Mesenchymal stem cell (in vitro differentiated cells and primary cell): Measurements from ENCODE around the gene JMJD8.

ENCODE experiments used
- DNase-seq: peaks from one replicate; pipeline ENCODE4 v3.0.0-alpha.2; 2013
- H2AFZ ChIP-seq: one replicate; pipeline ENCODE4 v1.6.1; 2013; ENCODE audit warnings: low read depth, mild to moderate bottlenecking, control low read depth, inconsistent platforms, low read length, moderate library complexity
- H2AK5ac ChIP-seq: 2 replicates; pipeline ENCODE4 v1.6.1; 2013; ENCODE audit warnings: low read length, moderate library complexity, mild to moderate bottlenecking, inconsistent platforms; ENCODE audit not compliant: severe bottlenecking
- H2BK120ac ChIP-seq: one replicate; pipeline ENCODE4 v1.6.1; 2013; ENCODE audit warnings: low read depth, mild to moderate bottlenecking, inconsistent platforms, low read length, moderate library complexity
- H2BK12ac ChIP-seq, 2 experiments: one replicate each; pipeline ENCODE4 v1.6.1; 2013; ENCODE audit warnings: inconsistent platforms in 2 of 2, low read length in 2 of 2, mild to moderate bottlenecking in 2 of 2, moderate library complexity in 2 of 2, control low read depth in 1 of 2
- H2BK15ac ChIP-seq: one replicate; pipeline ENCODE4 v1.6.1; 2013; ENCODE audit warnings: mild to moderate bottlenecking, low read depth, inconsistent platforms; ENCODE audit not compliant: poor library complexity, severe bottlenecking
- H2BK5ac ChIP-seq: 2 replicates; pipeline ENCODE4 v1.6.1; 2013; ENCODE audit warnings: low read depth, mild to moderate bottlenecking, low read length, control low read depth, inconsistent platforms; ENCODE audit not compliant: poor library complexity, severe bottlenecking
- H3K14ac ChIP-seq, 2 experiments: one replicate each; pipeline ENCODE4 v1.6.1; 2013; ENCODE audit warnings: inconsistent platforms in 2 of 2, low read length in 2 of 2, control low read depth in 1 of 2, mild to moderate bottlenecking in 1 of 2, moderate library complexity in 1 of 2
- H3K18ac ChIP-seq, 2 experiments: one replicate each; pipeline ENCODE4 v1.6.1; 2013; ENCODE audit warnings: inconsistent platforms in 2 of 2, low read length in 2 of 2, control low read depth in 1 of 2, low read depth in 1 of 2, mild to moderate bottlenecking in 1 of 2
- H3K23ac ChIP-seq, 2 experiments: one replicate each; pipeline ENCODE4 v1.6.1; 2013; ENCODE audit warnings: inconsistent platforms in 2 of 2, low read length in 2 of 2, mild to moderate bottlenecking in 2 of 2, moderate library complexity in 2 of 2, control low read depth in 1 of 2
- H3K27ac ChIP-seq: 2 replicates; pipeline ENCODE4 v1.5.1; 2013; ENCODE audit warnings: mild to moderate bottlenecking, moderate library complexity, low read length, control low read depth, inconsistent platforms; ENCODE audit not compliant: poor library complexity, severe bottlenecking
- H3K27me3 ChIP-seq, 2 experiments: 2 replicates each; pipeline versions ENCODE4 v1.6.1 to v1.7.0; 2013; ENCODE audit warnings: low read length in 2 of 2, mild to moderate bottlenecking in 2 of 2, moderate library complexity in 2 of 2, control low read depth in 1 of 2, inconsistent platforms in 1 of 2; ENCODE audit not compliant: control insufficient read depth in 1 of 2, insufficient read depth in 1 of 2
- H3K36me3 ChIP-seq, 2 experiments: 2 replicates each; pipeline versions ENCODE4 v1.6.1 to v1.7.0; 2013; ENCODE audit warnings: low read length in 2 of 2, control low read depth in 1 of 2, inconsistent platforms in 1 of 2, low read depth in 1 of 2, mild to moderate bottlenecking in 1 of 2; ENCODE audit not compliant: insufficient read depth in 2 of 2, control insufficient read depth in 1 of 2
- H3K4ac ChIP-seq, 2 experiments: one replicate each; pipeline ENCODE4 v1.6.1; 2013; ENCODE audit warnings: inconsistent platforms in 2 of 2, low read length in 2 of 2, mild to moderate bottlenecking in 2 of 2, moderate library complexity in 2 of 2, control low read depth in 1 of 2, low read depth in 1 of 2
- H3K4me1 ChIP-seq: 2 replicates; pipeline ENCODE4 v1.6.1; 2013; ENCODE audit warnings: low read depth, low read length, control low read depth; ENCODE audit not compliant: control insufficient read depth, insufficient read depth
- H3K4me2 ChIP-seq: 2 replicates; pipeline ENCODE4 v1.6.1; 2013; ENCODE audit warnings: low read length, mild to moderate bottlenecking, inconsistent platforms; ENCODE audit not compliant: poor library complexity, severe bottlenecking
- H3K4me3 ChIP-seq, 2 experiments: 2 replicates each; pipeline versions ENCODE4 v1.5.1 to v1.7.0; 2013; ENCODE audit warnings: low read length in 2 of 2, mild to moderate bottlenecking in 2 of 2, control low read depth in 1 of 2, low read depth in 1 of 2; ENCODE audit not compliant: insufficient read depth in 1 of 2
- H3K79me1 ChIP-seq: replicated peaks from 2 replicates; pipeline ENCODE4 v1.6.1; 2013; ENCODE audit warnings: mild to moderate bottlenecking, control low read depth, low read length, inconsistent platforms; ENCODE audit not compliant: poor library complexity, severe bottlenecking
- H3K9ac ChIP-seq: 2 replicates; pipeline ENCODE4 v1.7.0; 2013; ENCODE audit warnings: mild to moderate bottlenecking, low read length, moderate library complexity
- H3K9me3 ChIP-seq: 2 replicates; pipeline ENCODE4 v1.7.0; 2013; ENCODE audit warnings: mild to moderate bottlenecking, low read length; ENCODE audit not compliant: control insufficient read depth
- H4K8ac ChIP-seq: one replicate; pipeline ENCODE4 v1.6.1; 2013; ENCODE audit warnings: inconsistent platforms, mild to moderate bottlenecking, low read length, moderate library complexity
- H4K91ac ChIP-seq: one replicate; pipeline ENCODE4 v1.6.1; 2013; ENCODE audit warnings: mild to moderate bottlenecking, low read length, inconsistent platforms
- WGBS: methylation state at CpG from one replicate; pipeline ENCODE4 v1.1.7; 2013; ENCODE audit warnings: mixed read lengths; 5-methylcytosine and 5-hydroxymethylcytosine counted together

Gene JMJD8

GRCh38 chr16:726188-726437, 42.0 kb upstream of the JMJD8 start:
- Histone ChIP-seq H3K9ac (no peak overlapping the region), H4K8ac (peak overlapping the region; percentile 45), H3K4ac (peak overlapping the region in 1 of 2 experiments; percentile 70), H2AK5ac (no peak overlapping the region), H2AFZ (no peak overlapping the region), H3K27me3 (peaks cover 0 to 19% of the 10 kb centered on the region in 2 experiments), H3K36me3 (peaks cover 0 to 46% of the 10 kb centered on the region in 2 experiments), H3K4me3 (no peak overlapping the region), H3K27ac (no peak overlapping the region), H3K79me1 (peaks cover 5% of the 10 kb centered on the region), H3K23ac (no peak overlapping the region), H2BK12ac (peak overlapping the region in 1 of 2 experiments; percentile 90), H3K9me3 (no peaks in the 10 kb centered on the region), H3K4me2 (no peak overlapping the region), H2BK5ac (no peak overlapping the region), H2BK15ac (peak overlapping the region; percentile 57), H3K4me1 (peaks cover 49% of the 10 kb centered on the region), H4K91ac (peak overlapping the region; percentile 64), H3K18ac (peak overlapping the region; percentile 61 to 81), H2BK120ac (no peak overlapping the region), H3K14ac (no peak overlapping the region)
- 38% methylated on average over 9 of the region's 9 CpGs for WGBS
- peak; percentile 36 for DNase-seq

GRCh38 chr16:725463-726187, 41.5 kb upstream of the JMJD8 start:
- Histone ChIP-seq H3K79me1 (peaks cover 6% of the 10 kb centered on the region), H4K8ac (no peak overlapping the region), H2AFZ (peak overlapping the region; percentile 31), H3K14ac (no peak overlapping the region), H2BK5ac (no peak overlapping the region), H2BK120ac (no peak overlapping the region), H2AK5ac (no peak overlapping the region), H3K18ac (no peak overlapping the region), H2BK15ac (no peak overlapping the region), H3K36me3 (peaks cover 0 to 41% of the 10 kb centered on the region in 2 experiments), H3K23ac (no peak overlapping the region), H3K4me1 (peaks cover 48% of the 10 kb centered on the region), H3K27ac (no peak overlapping the region), H4K91ac (no peak overlapping the region), H2BK12ac (no peak overlapping the region), H3K9ac (no peak overlapping the region), H3K4ac (no peak overlapping the region), H3K9me3 (no peaks in the 10 kb centered on the region), H3K4me3 (no peak overlapping the region), H3K27me3 (peaks cover 0 to 19% of the 10 kb centered on the region in 2 experiments), H3K4me2 (no peak overlapping the region)
- WGBS = 88% methylated on average over 23 of the region's 23 CpGs
- DNase-seq = no peak

- Histone ChIP-seq H2AK5ac (no peak overlapping the region), H3K9me3 (no peaks in the 10 kb centered on the region), H3K4me1 (peaks cover 53% of the 10 kb centered on the region), H3K79me1 (peaks cover 9% of the 10 kb centered on the region), H3K27me3 (peaks cover 0 to 19% of the 10 kb centered on the region in 2 experiments), H3K9ac (no peak overlapping the region), H3K23ac (no peak overlapping the region), H4K91ac (no peak overlapping the region), H3K4me2 (no peak overlapping the region), H2AFZ (no peak overlapping the region), H3K14ac (no peak overlapping the region), H2BK5ac (no peak overlapping the region), H2BK15ac (no peak overlapping the region), H3K4ac (no peak overlapping the region), H4K8ac (no peak overlapping the region), H3K18ac (no peak overlapping the region), H2BK12ac (no peak overlapping the region), H3K36me3 (peaks cover 0 to 35% of the 10 kb centered on the region in 2 experiments), H2BK120ac (no peak overlapping the region), H3K4me3 (no peak overlapping the region), H3K27ac (no peak overlapping the region)
- 97% methylated on average over 7 of the region's 7 CpGs for WGBS
- DNase-seq = no peak
Observed at GRCh38 chr16:725041-725376, 40.9 kb upstream of the JMJD8 start.

- H2BK15ac ChIP-seq = no peak overlapping the region
- H3K36me3 ChIP-seq = peaks cover 0 to 29% of the 10 kb centered on the region in 2 experiments
Observed at GRCh38 chr16:724188-725040, 40.3 kb upstream of the JMJD8 start.

More at GRCh38 chr16:724188-725040, 40.3 kb upstream of the JMJD8 start:
- no peak overlapping the region for H2AK5ac ChIP-seq
- H2BK120ac ChIP-seq = no peak overlapping the region
- no peak overlapping the region for H3K14ac ChIP-seq
- peaks cover 59% of the 10 kb centered on the region for H3K4me1 ChIP-seq
- no peak overlapping the region for H2BK5ac ChIP-seq
- 85% methylated on average over 29 of the region's 29 CpGs for WGBS
- no peak overlapping the region for H3K18ac ChIP-seq
- H3K4ac ChIP-seq = no peak overlapping the region
- no peak for DNase-seq
- peaks cover 12% of the 10 kb centered on the region for H3K79me1 ChIP-seq
- H3K4me2 ChIP-seq = no peak overlapping the region
- H3K9me3 ChIP-seq = no peaks in the 10 kb centered on the region
- H2BK12ac ChIP-seq = no peak overlapping the region
- H3K9ac ChIP-seq = no peak overlapping the region
- H2AFZ ChIP-seq = no peak overlapping the region
- peaks cover 0 to 19% of the 10 kb centered on the region in 2 experiments for H3K27me3 ChIP-seq
- H4K91ac ChIP-seq = no peak overlapping the region
- no peak overlapping the region for H3K27ac ChIP-seq
- no peak overlapping the region for H4K8ac ChIP-seq
- H3K23ac ChIP-seq = no peak overlapping the region
- no peak overlapping the region for H3K4me3 ChIP-seq
